ENCODE measurements around the gene NFATC2. TPM values are rescaled to one million over a fixed set of nuclear protein-coding genes. Genes with fewer than 3 reads are reported as not detected.

NFATC2 gene
- total RNA-seq, 1 experiment from 2014 or later: 5.0 TPM

- POLR2A ChIA-PET: interaction anchor here (1.3 to 1.4 kb wide), 2 partner anchors 8 to 20 kb away, joined by 3 to 4 read pairs; partner anchors contain the start of gene NFATC2
- peaks cover 17 to 36% of the 10 kb centered on the region in 2 experiments for H3K4me1 ChIP-seq (ENCODE audit: control insufficient read depth in 1 of 2, insufficient read depth in 2 of 2, low read length in 2 of 2)
- H3K36me3 ChIP-seq (ENCODE audit: control insufficient read depth in 1 of 2, insufficient read depth in 2 of 2, low read length in 2 of 2): no peaks in the 10 kb centered on the region
- H3K79me2 ChIP-seq (ENCODE audit: insufficient read depth, low read length): no peaks in the 10 kb centered on the region
- peak; percentile 63 for ATAC-seq
- DNase-seq (ENCODE audit: low read depth, low spot score): peak; percentile 26
- no peaks in the 10 kb centered on the region for H3K9me3 ChIP-seq (ENCODE audit: control insufficient read depth in 1 of 2, insufficient read depth in 1 of 2, low read depth in 1 of 2, low read length in 2 of 2)
- H2AFZ ChIP-seq (ENCODE audit: low read depth, low read length, poor library complexity, severe bottlenecking): peak overlapping the region; percentile 85
- CTCF ChIA-PET: interaction anchor here (1.2 to 2.4 kb wide), 3 partner anchors 32 to 177 kb away, joined by 3 to 10 read pairs (median 6); no protein-coding TSS in a partner anchor
- H3K9me2 ChIP-seq (ENCODE audit: insufficient read depth): no peaks in the 10 kb centered on the region
- no peak overlapping the region for H3K27ac ChIP-seq (ENCODE audit: low read depth, low read length)
- H4K20me1 ChIP-seq (ENCODE audit: insufficient read depth): no peaks in the 10 kb centered on the region
- TF ChIP-seq EZH2 (IDR thresholded peaks at IDR 0.05) (no peak), TCF7L2 (IDR thresholded peaks at IDR 0.05; ENCODE audit: borderline replicate concordance, extremely low read depth, insufficient read depth, insufficient read length) (no peak), SP1 (IDR thresholded peaks at IDR 0.05; ENCODE audit: low read depth) (no peak), RAD21 (IDR thresholded peaks at IDR 0.05; ENCODE audit: low read depth) (peak; percentile 50)
- TF ChIP-seq, protein P1, sequence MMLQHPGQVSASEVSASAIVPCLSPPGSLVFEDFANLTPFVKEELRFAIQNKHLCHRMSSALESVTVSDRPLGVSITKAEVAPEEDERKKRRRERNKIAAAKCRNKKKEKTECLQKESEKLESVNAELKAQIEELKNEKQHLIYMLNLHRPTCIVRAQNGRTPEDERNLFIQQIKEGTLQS (IDR thresholded peaks at IDR 0.05): no peak
- TF ChIP-seq, protein P2, sequence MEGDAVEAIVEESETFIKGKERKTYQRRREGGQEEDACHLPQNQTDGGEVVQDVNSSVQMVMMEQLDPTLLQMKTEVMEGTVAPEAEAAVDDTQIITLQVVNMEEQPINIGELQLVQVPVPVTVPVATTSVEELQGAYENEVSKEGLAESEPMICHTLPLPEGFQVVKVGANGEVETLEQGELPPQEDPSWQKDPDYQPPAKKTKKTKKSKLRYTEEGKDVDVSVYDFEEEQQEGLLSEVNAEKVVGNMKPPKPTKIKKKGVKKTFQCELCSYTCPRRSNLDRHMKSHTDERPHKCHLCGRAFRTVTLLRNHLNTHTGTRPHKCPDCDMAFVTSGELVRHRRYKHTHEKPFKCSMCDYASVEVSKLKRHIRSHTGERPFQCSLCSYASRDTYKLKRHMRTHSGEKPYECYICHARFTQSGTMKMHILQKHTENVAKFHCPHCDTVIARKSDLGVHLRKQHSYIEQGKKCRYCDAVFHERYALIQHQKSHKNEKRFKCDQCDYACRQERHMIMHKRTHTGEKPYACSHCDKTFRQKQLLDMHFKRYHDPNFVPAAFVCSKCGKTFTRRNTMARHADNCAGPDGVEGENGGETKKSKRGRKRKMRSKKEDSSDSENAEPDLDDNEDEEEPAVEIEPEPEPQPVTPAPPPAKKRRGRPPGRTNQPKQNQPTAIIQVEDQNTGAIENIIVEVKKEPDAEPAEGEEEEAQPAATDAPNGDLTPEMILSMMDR (IDR thresholded peaks at IDR 0.05 in 2 of 3, conservative IDR thresholded peaks at IDR 0.05 in 1 of 3; ENCODE audit: borderline replicate concordance in 1 of 3, insufficient read depth in 1 of 3, low read depth in 2 of 3, low read length in 2 of 3): peak in 2 of 3 experiments; percentile 18 to 37; a peak in 3 of 6 replicates
- TF ChIP-seq, protein P3, sequence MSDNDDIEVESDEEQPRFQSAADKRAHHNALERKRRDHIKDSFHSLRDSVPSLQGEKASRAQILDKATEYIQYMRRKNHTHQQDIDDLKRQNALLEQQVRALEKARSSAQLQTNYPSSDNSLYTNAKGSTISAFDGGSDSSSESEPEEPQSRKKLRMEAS (IDR thresholded peaks at IDR 0.05): peak; percentile 50; the same call in 1 of the 2 replicates
- H3K4me3 ChIP-seq (replicated peaks in 1 of 2; ENCODE audit: low read depth in 1 of 2, low read length in 2 of 2): peak overlapping the region; percentile 48 to 60
- no TSS peak for BruUV-seq (replicated peaks)
- H3K27me3 ChIP-seq (ENCODE audit: insufficient read depth, low read length): peaks cover 30% of the 10 kb centered on the region; the same call in 1 of the 2 replicates
- H3K9ac ChIP-seq (ENCODE audit: low read length): peak overlapping the region; percentile 43
- RAD21 ChIA-PET (ENCODE audit: low non-redundant PET in 1 of 2, low total read pairs in 2 of 2, uncharacterized antibody in 2 of 2, unreplicated experiment in 2 of 2): no interaction called here
- intact Hi-C loops (cut with micrococcal nuclease): no loop called here
- H3K4me2 ChIP-seq (ENCODE audit: low read length): peak overlapping the region; percentile 97
Measured at GRCh38 chr20:51562332-51563173, 20.0 kb upstream of the NFATC2 start.

All from HCT116 (cell line).